Naive B cell (primary cell): ENCODE data around the gene NUP205. TPM values are rescaled to one million over a fixed set of nuclear protein-coding genes. Genes with fewer than 3 reads are reported as not detected.
"Not testable (repeated sequence)": the region's sequence is repeated elsewhere in the genome, so short reads cannot be mapped to it uniquely, and the experiment has no call there.

ENCODE experiments used
- ATAC-seq, 2 donors: fragments of 150-1000 bp; cut with Tn5 transposase; 2 replicates each; pipeline ENCODE4 v1.10.0; 2021; ENCODE audit warnings: low read depth in 2 of 2, mild to moderate bottlenecking in 2 of 2, moderate library complexity in 2 of 2
- DNase-seq: peaks from one replicate; pipeline ENCODE4 v3.0.0; 2022
- H3K27ac Mint-ChIP-seq, 6 donors: one replicate each; pipeline ENCODE4 v1.8.0; 2020 to 2022; ENCODE audit warnings: mild to moderate bottlenecking in 6 of 6, mixed read lengths in 6 of 6, moderate library complexity in 5 of 6, inconsistent platforms in 2 of 6
- H3K27me3 Mint-ChIP-seq, 3 donors: one replicate each; pipeline ENCODE4 v1.8.0; 2021 to 2022; ENCODE audit warnings: mixed read lengths in 3 of 3, mild to moderate bottlenecking in 1 of 3
- H3K36me3 Mint-ChIP-seq, 2 donors: one replicate each; pipeline ENCODE4 v1.8.0; 2020 to 2022; ENCODE audit warnings: mixed read lengths in 2 of 2, inconsistent platforms in 1 of 2, mild to moderate bottlenecking in 1 of 2
- H3K4me1 Mint-ChIP-seq, 3 donors: one replicate each; pipeline ENCODE4 v1.8.0; 2020 to 2022; ENCODE audit warnings: mixed read lengths in 3 of 3, inconsistent platforms in 1 of 3, mild to moderate bottlenecking in 1 of 3, moderate library complexity in 1 of 3
- H3K4me3 Mint-ChIP-seq, 8 donors: one replicate each; pipeline ENCODE4 v1.8.0; 2020 to 2022; ENCODE audit warnings: mild to moderate bottlenecking in 8 of 8, mixed read lengths in 8 of 8, moderate library complexity in 8 of 8, inconsistent platforms in 2 of 8
- H3K9me3 Mint-ChIP-seq, 7 donors: one replicate each; pipeline ENCODE4 v1.8.0; 2020 to 2022; ENCODE audit warnings: mixed read lengths in 7 of 7, mild to moderate bottlenecking in 5 of 7, inconsistent platforms in 2 of 7, moderate library complexity in 1 of 7
- polyA plus RNA-seq, 6 donors: library from polyadenylated mRNA; unstranded; fragments of 300-500 nt; fragmentation: Illumina TruSeq; gene quantifications; one replicate each; pipeline ENCODE4 v1.2.3, GENCODE V29; 2021; ENCODE audit warnings: low read depth in 6 of 6

Gene NUP205
- polyA plus RNA-seq, 6 donors from 2014 or later = 8.8 to 22.0 (median 18.2) TPM

- Mint-ChIP-seq H3K36me3 (peaks cover 4 to 24% of the 10 kb centered on the region in 2 donors), H3K4me1 (no peaks in the 10 kb centered on the region), H3K9me3 (no peaks in the 10 kb centered on the region), H3K27me3 (no peaks in the 10 kb centered on the region), H3K4me3 (no peak overlapping the region), H3K27ac (no peak overlapping the region)
- ATAC-seq (no peak), DNase-seq (no peak)
These were observed 58.4 kb downstream of the NUP205 start for GRCh38 chr7:135616136-135616535.

GRCh38 chr7:135617781-135618180, 60.1 kb downstream of the NUP205 start:
- Mint-ChIP-seq H3K4me3 (no peak overlapping the region), H3K27me3 (no peaks in the 10 kb centered on the region), H3K27ac (no peak overlapping the region), H3K4me1 (no peaks in the 10 kb centered on the region), H3K9me3 (no peaks in the 10 kb centered on the region), H3K36me3 (peaks cover 4 to 19% of the 10 kb centered on the region in 2 donors)
- DNase-seq (no peak), ATAC-seq (no peak)

- no peaks in the 10 kb centered on the region for H3K4me1 Mint-ChIP-seq
- ATAC-seq (no peak), DNase-seq (no peak)
- no peak overlapping the region for H3K4me3 Mint-ChIP-seq
- H3K27ac Mint-ChIP-seq = no peak overlapping the region
- H3K9me3 Mint-ChIP-seq = no peaks in the 10 kb centered on the region
- H3K36me3 Mint-ChIP-seq = peaks cover 7 to 19% of the 10 kb centered on the region in 2 donors
- H3K27me3 Mint-ChIP-seq = no peaks in the 10 kb centered on the region
These were observed 60.8 kb downstream of the NUP205 start for GRCh38 chr7:135618510-135618909.

- Mint-ChIP-seq H3K36me3 (peaks cover 14 to 19% of the 10 kb centered on the region in 2 donors), H3K4me3 (no peak overlapping the region), H3K27ac (no peak overlapping the region)
These were observed 62.7 kb downstream of the NUP205 start for GRCh38 chr7:135620447-135620846.

GRCh38 chr7:135620980-135621850, 63.5 kb downstream of the NUP205 start:
- H3K4me3 Mint-ChIP-seq = no peak overlapping the region
- no peak overlapping the region for H3K27ac Mint-ChIP-seq

More at GRCh38 chr7:135620447-135620846, 62.7 kb downstream of the NUP205 start:
- DNase-seq (no peak), ATAC-seq (no peak)
- Mint-ChIP-seq H3K4me1 (no peaks in the 10 kb centered on the region), H3K27me3 (no peaks in the 10 kb centered on the region), H3K9me3 (no peaks in the 10 kb centered on the region)

DNA sequence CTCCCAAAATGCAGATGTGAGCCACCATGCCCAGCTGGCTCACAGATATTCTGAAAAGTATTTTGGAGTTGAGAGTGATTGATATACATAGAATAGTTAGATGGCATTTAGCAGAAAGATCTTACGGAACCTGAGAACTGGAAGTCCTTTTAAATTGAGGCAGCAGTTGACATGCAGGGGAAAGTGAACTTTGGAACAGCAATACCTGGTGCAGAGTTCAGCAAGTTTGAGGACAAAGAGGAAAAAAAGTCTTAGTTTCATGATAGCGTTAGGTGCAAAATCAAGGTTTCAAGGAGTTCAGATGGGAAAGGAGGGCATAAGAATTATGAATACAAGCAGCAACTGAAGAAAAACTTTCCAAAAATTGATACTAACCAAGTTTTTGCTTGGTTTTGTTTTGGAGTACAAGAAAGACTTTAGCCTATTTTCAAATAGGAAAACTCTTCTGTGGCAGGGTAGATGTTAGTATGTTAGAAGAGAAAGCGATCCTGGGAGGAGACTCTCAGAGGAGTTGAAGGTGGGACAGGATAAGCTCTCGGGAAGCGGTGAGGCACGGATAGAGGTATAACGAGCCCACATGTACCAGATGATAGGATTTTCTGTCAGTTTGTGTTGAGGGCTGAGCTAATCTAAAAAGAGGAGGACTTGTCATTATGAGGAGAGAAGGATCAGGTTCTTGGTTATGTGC, 76.6 kb downstream of the NUP205 start:
- H3K36me3 Mint-ChIP-seq = peaks cover 33 to 37% of the 10 kb centered on the region in 2 donors
- H3K4me1 Mint-ChIP-seq = no peaks in the 10 kb centered on the region
- DNase-seq (no peak), ATAC-seq (no peak)
- peaks cover 0 to 2% (median 0%) of the 10 kb centered on the region in 7 donors for H3K9me3 Mint-ChIP-seq
- no peaks in the 10 kb centered on the region for H3K27me3 Mint-ChIP-seq
- peak overlapping the region in 2 of 6 donors; percentile 72 to 87 for H3K27ac Mint-ChIP-seq
- no peak overlapping the region for H3K4me3 Mint-ChIP-seq

More at GRCh38 chr7:135620980-135621850, 63.5 kb downstream of the NUP205 start:
- no peaks in the 10 kb centered on the region for H3K27me3 Mint-ChIP-seq
- DNase-seq (peak; percentile 28), ATAC-seq (no peak)
- no peaks in the 10 kb centered on the region for H3K9me3 Mint-ChIP-seq
- H3K36me3 Mint-ChIP-seq = peaks cover 17 to 22% of the 10 kb centered on the region in 2 donors
- H3K4me1 Mint-ChIP-seq = no peaks in the 10 kb centered on the region

DNA sequence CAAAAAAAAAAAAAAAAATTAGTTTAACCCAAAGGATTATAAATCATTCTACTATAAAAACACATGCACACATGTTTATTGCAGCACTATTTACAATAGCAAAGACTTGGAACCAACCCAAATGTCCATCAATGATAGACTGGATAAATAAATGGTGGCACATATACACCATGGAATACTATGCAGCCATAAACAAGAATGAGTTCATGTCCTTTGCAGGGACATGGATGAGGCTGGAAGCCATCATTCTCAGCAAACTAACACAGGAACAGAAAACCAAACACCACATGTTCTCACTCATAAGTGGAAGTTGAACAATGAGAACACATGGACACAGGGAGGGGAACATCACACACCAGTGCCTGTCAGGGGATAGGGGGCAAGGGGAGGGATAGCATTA, 82.0 kb downstream of the NUP205 start:
- not testable (repeated sequence) for H3K4me1 Mint-ChIP-seq, ATAC-seq, H3K4me3 Mint-ChIP-seq, H3K9me3 Mint-ChIP-seq, DNase-seq, H3K27me3 Mint-ChIP-seq
- peaks cover 23 to 26% of the 10 kb centered on the region in 2 donors for H3K36me3 Mint-ChIP-seq
- H3K27ac Mint-ChIP-seq = peak overlapping the region in 1 of 6 donors; percentile 54

- no peaks in the 10 kb centered on the region for H3K27me3 Mint-ChIP-seq
- no peak for ATAC-seq
- no peak overlapping the region for H3K4me3 Mint-ChIP-seq
- peaks cover 0 to 2% (median 0%) of the 10 kb centered on the region in 7 donors for H3K9me3 Mint-ChIP-seq
- no peak for DNase-seq
- H3K36me3 Mint-ChIP-seq = peaks cover 9 to 16% of the 10 kb centered on the region in 2 donors
- no peak overlapping the region for H3K27ac Mint-ChIP-seq
- H3K4me1 Mint-ChIP-seq = peaks cover 0 to 8% (median 3%) of the 10 kb centered on the region in 3 donors
These were observed 86.4 kb downstream of the NUP205 start for GRCh38 chr7:135644154-135644553.

DNA sequence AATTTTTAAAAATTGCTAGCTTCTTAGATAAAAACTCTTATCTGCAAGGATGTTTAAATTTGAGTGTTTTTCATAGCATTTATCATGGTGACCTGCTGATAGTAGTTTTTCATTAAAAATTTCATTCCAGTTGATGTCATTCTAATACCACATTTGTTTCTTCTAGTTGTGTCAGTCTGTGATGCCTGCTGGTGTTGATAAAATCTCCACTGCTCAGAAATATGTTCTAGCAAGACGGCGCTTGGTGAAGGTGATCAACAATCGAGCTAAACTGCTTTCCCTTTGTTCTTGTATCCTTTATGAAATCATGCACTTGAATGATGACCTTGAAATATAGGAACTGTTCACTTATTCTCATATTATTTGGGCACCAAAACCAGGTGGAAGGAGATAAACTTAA, 87.0 kb downstream of the NUP205 start:
- H3K36me3 Mint-ChIP-seq = peaks cover 9 to 16% of the 10 kb centered on the region in 2 donors

GRCh38 chr7:135645296-135645904, 87.7 kb downstream of the NUP205 start:
- H3K27ac Mint-ChIP-seq = peak overlapping the region in 2 of 6 donors; percentile 21 to 78
- H3K9me3 Mint-ChIP-seq = no peaks in the 10 kb centered on the region
- H3K36me3 Mint-ChIP-seq = peaks cover 5 to 12% of the 10 kb centered on the region in 2 donors

More for the DNA sequence above, 87.0 kb downstream of the NUP205 start:
- Mint-ChIP-seq H3K4me1 (peaks cover 0 to 8% (median 3%) of the 10 kb centered on the region in 3 donors), H3K27ac (no peak overlapping the region), H3K4me3 (no peak overlapping the region), H3K27me3 (no peaks in the 10 kb centered on the region), H3K9me3 (no peaks in the 10 kb centered on the region)
- ATAC-seq (no peak), DNase-seq (no peak)

DNA sequence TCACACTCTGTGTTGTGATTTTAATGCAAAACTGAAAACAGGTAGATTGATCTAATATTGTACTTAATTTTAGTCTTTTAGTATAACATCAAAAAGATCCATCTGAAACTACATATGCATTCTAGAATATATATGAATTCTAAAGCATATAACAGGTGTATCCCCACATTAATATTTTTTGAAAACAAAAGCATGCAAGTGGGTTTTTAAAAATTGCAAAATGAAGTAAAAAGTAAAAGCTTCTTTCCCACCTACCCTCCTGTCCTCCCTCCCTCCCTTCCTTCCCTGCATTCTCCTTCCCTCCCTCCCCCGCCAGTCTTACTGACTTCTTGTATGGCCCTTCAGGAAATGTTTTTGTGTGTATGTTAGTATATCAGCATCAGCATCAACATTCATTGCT, 90.0 kb downstream of the NUP205 start:
- Mint-ChIP-seq H3K4me3 (no peak overlapping the region), H3K9me3 (no peaks in the 10 kb centered on the region), H3K27ac (no peak overlapping the region), H3K36me3 (peaks cover 0 to 10% of the 10 kb centered on the region in 2 donors), H3K4me1 (peaks cover 0 to 8% (median 6%) of the 10 kb centered on the region in 3 donors), H3K27me3 (no peaks in the 10 kb centered on the region)
- ATAC-seq (no peak), DNase-seq (no peak)

More at GRCh38 chr7:135645296-135645904, 87.7 kb downstream of the NUP205 start:
- DNase-seq = peak; percentile 23
- peaks cover 0 to 8% (median 3%) of the 10 kb centered on the region in 3 donors for H3K4me1 Mint-ChIP-seq
- ATAC-seq = peak in 1 of 2 donors; percentile 57
- H3K27me3 Mint-ChIP-seq = no peaks in the 10 kb centered on the region
- H3K4me3 Mint-ChIP-seq = no peak overlapping the region

GRCh38 chr7:135648235-135648634, 90.5 kb downstream of the NUP205 start:
- H3K27me3 Mint-ChIP-seq = no peaks in the 10 kb centered on the region
- peaks cover 0 to 10% of the 10 kb centered on the region in 2 donors for H3K36me3 Mint-ChIP-seq
- H3K9me3 Mint-ChIP-seq = no peaks in the 10 kb centered on the region
- DNase-seq = no peak
- H3K4me3 Mint-ChIP-seq = no peak overlapping the region
- peaks cover 0 to 8% (median 6%) of the 10 kb centered on the region in 3 donors for H3K4me1 Mint-ChIP-seq
- no peak overlapping the region for H3K27ac Mint-ChIP-seq
- ATAC-seq = no peak

- Mint-ChIP-seq H3K4me3 (no peak overlapping the region), H3K4me1 (peaks cover 0 to 3% (median 0%) of the 10 kb centered on the region in 3 donors), H3K27ac (peak overlapping the region in 1 of 6 donors; percentile 5), H3K27me3 (no peaks in the 10 kb centered on the region), H3K9me3 (no peaks in the 10 kb centered on the region), H3K36me3 (no peaks in the 10 kb centered on the region)
- ATAC-seq (no peak), DNase-seq (no peak)
These were observed 93.3 kb downstream of the NUP205 start for GRCh38 chr7:135650831-135651573.
